HG02840 (cell line): ENCODE measurements around the gene TAP1.

Experiments
- ATAC-seq: cut with Tn5 transposase; IDR thresholded peaks from one replicate; pipeline ENCODE4 v1.9.1; 2021; ENCODE audit warnings: mild to moderate bottlenecking, moderate library complexity, moderate number of reproducible peaks; ENCODE audit not compliant: unreplicated experiment, low FRiP score

The TAP1 gene

DNA sequence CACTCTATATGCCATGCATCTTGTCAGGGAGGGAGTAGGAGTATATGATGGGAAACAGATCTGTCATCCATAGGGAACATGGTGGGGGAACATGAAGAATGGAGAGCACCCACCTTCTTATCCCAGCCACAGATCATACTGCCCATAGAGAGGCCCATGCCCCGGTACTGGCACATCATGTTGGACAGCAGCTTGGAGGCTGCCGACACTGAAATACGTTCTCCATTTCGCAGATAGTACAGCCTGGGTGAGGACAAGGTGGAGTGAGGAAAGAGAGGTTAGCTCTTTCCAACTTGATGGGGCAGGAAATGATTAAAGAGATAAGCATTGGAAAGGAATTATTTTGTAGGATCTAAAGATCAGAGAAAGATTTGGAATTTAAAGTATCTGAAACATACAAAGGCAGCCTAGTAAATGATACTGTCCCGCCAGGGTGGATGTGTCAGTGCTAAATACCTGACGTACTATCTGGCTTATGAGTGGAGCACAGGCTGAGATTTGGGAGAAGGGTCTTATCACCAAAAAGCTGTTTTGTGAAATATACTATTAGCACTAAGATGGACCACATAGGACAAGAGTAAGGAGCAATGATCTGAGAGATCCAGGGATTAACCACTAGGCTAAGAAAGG lies 11.4 kb downstream of the TAP1 start:
- no peak for ATAC-seq

DNA sequence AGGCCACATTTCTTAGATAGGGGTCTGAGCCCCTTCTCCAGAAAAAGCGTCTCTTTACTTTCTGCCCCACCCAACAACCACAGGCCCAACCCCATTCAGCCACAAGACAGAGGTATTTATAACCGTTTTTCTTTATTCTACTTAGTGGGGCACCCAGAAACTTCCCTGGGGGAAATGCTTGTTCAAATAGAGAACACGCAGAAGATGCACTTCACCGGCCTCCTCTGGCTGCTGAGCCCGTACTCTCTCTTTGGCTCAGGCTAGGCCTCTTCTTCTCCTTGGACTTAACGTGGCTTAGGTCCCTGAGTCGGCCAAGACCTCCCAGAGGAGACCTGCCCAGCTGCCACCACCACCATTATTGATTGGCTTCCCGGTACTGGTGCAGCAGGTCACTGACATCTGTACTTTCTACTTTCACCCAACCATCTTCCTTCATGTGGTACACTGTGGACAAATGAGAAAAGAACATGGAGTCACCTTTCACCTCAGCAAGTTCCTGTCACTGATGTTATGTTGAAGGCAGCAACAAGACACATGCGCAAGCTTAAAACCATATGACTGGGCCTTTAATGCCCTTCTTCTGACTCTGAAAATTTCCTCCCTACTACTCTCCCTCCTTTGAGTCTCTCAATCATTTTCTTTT lies 12.8 kb downstream of the TAP1 start:
- no peak for ATAC-seq

DNA sequence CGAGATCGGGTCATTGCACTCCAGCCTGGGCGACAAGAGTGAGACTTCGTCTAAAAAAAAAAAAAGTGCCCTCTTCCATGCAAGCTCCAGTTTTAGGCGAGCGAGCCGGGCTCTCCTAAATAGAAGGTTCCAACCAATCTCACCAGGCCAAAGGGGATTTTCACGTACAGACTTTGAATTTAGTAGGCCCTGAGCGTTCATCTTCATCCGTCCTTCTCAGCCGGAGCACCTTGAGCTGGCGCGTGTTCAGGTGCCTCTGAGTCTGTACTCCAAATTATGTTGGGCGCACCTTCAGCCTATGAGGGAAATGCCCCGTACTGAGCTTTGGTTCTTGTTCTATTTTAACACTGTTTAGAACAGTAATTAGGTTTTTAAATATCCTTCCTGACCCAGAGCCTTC lies 14.1 kb downstream of the TAP1 start:
- no peak for ATAC-seq

DNA sequence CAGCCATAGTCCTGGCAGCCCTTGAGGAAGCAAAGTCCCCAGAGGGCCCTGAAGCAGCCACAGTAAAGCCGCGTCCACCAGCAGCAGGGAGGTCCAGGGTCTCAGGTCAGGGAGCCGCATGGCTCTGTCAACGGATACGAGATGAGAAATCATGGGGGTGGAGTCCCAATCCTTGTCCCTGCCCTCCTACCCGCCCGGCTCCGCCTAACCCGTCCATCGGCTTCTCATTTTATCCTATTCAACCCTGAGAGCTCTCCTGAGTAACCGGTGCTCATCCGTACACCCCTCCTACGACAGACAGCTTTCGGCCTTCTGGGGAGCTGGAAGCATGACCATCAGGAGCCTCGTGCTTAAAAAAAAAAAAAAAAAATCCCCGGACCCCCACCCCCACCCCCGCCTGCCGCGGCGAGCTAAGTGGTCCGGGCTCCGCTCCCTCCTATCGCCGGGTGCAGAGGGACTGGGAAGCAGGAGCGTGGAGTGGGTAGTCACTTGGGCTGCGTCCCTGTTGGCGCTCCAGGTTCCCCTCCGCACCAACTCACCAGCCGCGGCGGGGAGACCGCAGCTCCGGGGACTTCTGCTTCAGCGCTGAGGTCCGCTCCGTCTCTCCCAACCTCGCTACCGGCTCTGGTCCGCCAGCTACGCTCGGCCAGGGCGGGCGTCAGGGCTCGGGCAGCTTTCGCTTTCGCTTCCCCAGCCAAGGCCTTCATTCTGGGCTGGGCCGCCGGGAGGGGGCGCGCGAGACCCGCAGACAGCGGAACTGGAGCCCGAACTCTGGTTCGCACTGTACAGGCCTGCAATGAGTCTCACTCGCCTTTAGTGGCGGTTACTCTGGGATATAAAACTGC lies 15.2 kb downstream of the TAP1 start, which contains the start of gene TAP2:
TAP2 (minus strand) TSS at position 626 of the 845 bp plus-strand sequence; CDS start at position 120, 506 bp downstream.
- ATAC-seq = peak; percentile 74

DNA sequence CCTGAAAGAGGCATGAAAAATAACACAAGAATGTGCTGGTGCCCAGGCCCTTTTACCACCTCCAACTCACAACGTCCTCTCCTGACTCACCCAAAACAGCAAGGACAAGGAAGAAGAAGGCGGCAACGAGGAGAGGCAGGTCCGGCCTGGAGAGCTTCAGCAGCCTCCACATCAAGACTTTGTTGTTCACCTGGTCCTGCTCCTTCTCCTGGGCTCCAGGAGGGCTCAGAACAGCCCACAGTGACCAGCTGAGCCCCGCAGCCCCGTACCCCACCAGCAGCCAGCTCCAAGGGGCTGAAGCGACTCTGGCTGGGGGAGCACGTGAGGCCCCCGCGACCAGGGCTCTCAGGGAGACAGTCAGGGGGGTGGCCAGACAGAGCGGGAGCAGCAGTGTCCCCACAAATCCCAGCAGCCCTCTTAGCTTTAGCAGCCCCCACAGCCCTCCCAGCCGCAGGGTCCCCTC lies 15.8 kb downstream of the TAP1 start:
- no peak for ATAC-seq

DNA sequence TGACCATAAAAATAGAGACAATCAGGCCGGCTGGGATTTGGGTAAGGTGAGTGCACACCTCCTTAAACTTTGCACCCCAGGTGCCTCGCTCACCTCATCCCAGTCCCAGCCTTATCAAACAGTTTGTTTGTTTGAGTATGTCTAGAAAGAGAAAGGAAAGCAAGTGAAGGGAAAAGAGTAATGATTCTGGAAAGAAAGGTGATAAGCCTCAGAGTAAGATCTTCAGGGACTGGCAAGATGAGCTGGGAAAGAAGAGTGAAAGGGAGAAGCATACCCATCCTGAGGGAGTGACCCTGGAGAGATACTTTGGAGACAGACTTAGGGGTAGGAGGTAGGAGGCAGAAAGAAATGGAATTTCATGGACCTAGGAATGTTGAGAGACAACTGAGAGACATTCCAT lies 16.6 kb downstream of the TAP1 start:
- no peak for ATAC-seq

DNA sequence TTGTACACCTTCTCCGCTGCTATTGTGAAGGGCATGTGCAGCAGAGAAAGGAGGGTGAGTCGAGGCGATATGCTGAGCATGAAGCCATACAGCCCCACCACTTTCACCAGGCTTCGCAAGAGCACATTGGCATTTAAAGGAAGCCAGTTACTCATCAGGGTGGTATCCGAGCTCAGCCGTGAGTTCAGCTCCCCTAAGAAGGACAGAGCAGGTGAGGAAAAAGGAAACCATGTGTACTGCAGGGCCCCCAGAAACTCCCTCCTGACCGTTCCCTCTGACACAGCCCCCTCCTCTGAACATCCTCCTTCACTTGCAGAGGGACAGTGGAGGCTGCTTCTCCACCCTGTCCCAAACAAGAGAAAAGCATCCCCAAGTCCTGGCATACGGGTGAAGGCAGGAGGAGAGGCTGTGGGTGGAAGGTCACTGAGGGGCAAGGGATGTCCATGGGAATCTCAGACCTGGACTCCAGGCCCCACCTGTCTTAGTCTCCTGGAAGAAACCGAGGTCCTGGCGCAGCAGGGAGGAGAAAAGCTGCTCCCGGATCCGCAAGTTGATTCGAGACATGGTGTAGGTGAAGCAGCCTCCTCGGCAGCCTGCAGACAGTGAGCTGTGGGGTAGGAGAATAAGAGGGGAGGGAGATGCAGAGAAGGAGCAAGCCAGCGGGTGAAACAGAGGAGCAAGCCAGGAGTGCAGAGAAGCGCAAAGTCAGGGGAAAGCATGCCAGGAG lies 18.2 kb downstream of the TAP1 start:
- ATAC-seq = no peak

DNA sequence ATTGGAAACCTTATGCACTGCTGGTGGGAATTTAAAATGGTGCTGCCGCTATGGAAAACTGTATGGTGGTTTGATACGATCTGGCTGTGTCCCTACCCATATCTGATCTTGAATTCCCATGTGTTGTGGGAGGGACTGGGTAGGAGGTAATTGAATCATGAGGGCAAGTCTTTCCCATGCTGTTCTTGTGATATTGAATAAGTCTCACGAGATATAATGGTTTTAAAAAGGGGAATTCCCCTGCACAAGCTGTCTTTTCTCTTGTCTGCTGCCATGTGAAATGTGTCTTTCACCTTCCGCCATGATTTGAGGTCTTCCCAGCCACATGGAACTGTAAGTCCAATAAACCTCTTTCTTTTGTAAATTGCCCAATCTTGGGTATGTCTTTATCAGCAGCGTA lies 19.8 kb downstream of the TAP1 start:
- ATAC-seq = no peak

DNA sequence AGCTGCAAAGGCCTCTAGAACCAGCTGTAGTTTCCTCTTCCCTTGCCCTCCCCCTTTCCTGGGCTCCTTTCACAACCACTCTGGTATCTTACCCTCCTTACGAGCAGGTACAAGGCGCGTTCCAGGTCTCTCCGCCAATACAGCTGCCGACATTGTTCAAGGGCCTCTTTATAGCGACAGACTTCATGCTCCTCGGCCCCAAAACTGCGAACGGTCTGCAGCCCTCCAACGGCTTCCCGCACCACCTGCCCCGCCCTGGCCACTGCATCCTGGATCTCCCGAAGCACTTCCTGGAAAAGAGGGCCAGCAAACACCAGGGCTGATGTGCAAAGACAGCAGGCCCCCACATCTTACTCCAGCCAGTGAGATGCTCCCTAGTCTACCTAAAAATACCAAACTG lies 21.0 kb downstream of the TAP1 start:
- no peak for ATAC-seq

DNA sequence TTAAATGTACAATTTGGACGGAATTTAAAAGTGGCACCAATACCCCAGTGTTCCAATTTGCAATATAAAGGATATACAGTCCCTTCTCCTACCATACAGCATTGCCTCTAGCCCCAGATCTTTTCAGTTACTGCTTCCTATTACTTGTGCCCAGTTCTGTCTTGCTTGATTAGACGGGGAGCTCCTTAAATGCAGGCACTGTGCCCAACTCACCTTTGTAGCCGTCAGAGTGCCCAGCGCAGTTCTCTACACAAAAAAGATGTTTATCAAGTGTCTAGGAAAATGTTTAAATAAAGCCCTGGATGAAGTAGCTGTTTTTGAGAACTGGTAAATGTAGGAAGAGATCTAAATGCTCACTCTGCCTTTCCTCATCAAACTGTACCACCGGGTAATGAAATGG lies 22.6 kb downstream of the TAP1 start:
- ATAC-seq = no peak

DNA sequence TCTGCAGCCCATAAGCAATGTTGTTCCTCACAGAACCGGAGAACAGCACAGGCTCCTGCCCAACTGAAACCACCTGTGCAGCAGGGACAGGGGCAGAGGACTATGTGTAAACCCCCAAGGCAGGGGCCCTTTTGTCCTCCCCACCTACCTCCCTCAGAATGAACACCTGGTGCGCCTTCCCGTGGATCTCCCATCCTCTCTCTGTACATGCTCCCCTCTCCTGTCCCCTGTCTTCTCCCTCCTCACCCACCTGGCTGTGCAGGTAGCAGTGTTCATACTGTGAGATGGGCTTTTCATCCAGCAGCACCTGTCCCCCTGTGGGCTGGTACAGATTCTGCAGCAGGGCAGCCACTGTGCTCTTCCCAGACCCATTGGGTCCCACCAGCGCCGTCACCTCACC lies 23.5 kb downstream of the TAP1 start:
- ATAC-seq = no peak

DNA sequence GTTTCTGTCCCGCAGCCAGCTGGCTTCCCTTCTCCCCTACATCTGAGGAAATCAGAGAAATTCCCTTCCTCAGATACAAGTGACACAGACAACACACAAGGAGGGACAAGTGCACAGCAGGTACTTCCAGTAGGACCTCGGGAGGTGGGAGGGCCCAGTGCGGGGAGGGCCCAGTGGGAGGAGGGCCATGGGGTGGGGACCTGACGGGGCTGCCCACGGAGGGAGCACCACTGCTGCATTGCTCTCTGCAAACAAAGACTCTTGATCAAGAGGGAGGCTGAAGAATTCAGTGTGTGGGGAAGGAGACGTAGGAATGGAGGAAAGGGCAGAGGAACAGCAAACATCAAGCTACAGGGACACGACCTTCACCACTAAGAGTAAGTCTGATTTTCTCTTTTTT lies 24.0 kb downstream of the TAP1 start:
- ATAC-seq = no peak

DNA sequence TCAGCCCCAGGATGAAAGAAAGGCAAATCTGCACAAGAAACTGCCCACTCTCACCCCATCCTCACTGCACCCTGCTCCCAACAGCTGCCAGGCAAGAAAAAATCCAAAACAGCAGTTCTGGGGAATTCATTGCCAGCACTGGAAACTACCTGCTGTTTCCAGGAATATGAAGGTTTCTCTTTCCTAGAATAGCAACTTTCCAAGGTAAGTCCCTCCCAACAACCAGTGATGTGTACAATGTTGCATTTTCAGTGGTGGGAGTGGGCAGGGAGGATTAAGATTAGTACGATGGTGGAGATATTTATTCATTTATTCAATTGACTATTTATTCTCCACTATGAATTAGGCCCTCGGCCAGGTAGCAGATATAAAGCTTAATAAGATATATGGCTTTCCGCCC lies 26.5 kb downstream of the TAP1 start:
- no peak for ATAC-seq

DNA sequence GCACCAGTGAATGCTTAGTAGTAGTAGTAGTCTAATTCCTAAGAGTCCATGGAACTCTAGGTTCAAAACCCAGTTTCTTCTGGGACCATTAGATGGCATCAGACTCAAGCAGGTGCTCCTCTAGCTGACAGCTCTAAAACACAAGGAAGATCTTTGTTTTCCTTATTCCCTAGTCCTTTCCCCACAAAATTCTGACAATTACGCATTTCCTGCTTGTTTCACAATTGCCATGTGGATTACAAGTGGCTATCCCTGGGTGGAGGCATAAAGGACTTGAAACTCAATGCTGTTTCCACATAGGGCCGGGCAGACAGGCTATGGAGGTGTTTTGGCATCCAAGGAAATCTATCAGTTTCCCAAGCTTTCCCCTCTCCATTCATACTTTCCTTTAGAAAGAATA lies 27.5 kb downstream of the TAP1 start:
- ATAC-seq = no peak

DNA sequence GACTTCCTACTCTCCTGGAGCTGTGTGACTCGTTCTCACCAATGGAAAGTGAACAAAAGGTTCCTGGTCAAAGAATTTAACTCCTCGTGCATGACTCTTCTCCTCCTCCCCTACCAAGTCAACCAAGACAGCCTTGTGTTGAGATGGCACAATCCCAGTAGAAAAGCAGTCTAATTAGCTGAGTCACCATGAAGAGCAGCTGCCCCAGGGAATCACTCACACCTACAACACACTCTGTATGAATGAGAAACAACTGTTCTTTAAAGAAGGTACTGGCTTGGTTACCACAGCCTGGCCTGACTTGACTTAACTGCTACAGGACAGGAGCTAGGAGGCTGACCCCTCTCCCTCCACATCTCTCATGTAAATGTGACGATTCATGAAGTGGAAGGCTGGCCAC lies 33.8 kb downstream of the TAP1 start:
- ATAC-seq = no peak

DNA sequence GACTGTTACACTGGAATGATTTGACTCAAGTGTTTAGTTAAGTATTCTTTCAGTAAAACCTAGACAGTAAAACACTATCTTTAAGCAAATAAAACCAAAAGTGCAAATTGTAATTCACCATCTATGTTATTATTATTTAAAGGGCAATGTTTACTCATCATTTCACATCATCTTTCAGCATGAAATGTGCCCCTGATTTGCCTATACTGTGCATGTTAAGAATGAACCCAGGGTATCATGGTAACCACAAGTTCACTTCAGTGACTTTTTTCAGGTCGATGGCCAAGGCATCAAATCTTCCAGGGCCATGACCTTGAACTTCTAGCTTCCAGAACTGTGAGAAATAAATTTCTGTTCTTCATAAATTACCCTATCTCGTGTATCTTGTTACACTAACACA lies 34.6 kb downstream of the TAP1 start:
- no peak for ATAC-seq

DNA sequence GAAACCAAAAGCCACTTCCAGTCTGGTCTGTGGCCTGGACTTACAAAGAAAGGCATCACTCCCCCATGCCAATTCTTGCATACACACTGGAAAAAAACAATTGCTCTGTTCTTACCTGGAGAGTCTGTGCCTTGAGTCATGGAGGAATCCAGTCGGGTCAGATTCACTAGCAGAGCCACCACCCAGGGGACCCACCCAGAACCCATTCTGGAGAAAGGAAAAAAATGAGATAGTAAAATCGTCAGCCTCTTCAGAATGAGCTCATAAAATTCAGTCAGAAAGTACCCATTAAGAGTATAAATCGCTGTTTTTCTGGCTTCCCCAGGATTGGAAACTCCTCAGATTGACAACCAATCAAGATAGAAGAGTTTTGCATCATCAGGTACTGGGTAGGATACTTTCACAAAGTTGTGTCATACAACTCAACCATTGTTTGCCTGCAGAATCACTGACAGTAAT lies 36.7 kb downstream of the TAP1 start, which contains the start of gene HLA-DOB:
HLA-DOB (minus strand) TSS at position 257 of the 459 bp plus-strand sequence; CDS start at position 206, 51 bp downstream.
- peak; percentile 42 for ATAC-seq

DNA sequence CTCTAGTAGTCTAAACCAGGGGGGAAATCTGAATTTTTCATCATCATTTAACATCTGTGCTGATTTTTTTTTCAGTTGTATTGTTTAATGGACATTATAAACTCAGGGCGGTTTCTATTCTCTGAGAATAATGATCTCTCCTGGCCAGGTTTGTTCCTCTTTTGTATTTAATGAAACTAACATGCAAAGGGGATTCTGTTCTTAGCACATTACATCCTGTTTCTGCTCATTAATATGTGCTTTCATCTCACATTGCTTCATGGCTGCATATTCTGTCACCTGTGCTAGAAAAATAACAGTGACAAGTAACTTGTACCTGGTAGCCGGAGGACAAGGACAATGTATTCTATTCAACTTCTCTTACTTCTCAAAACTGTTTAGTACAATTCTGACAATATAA lies 37.5 kb downstream of the TAP1 start:
- ATAC-seq = peak; percentile 46

DNA sequence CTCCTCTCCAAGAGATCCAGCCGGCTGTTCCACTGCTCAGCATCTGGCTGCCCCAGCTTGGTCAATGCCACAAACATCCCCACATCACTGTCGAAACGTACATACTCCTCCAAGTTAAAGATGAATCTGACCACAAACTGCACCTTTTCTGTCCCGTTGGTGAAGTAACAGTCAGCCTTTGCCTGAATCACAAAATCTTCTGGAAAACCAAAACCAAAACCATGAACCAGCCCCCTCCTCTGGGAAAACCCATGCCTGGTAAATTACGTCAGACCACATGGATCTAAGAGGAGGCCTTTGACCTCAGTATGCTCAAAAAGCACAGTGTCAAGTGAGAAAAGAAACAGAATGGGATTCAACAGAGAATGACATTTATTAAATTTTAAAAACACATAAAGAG lies 38.4 kb downstream of the TAP1 start:
- no peak for ATAC-seq

DNA sequence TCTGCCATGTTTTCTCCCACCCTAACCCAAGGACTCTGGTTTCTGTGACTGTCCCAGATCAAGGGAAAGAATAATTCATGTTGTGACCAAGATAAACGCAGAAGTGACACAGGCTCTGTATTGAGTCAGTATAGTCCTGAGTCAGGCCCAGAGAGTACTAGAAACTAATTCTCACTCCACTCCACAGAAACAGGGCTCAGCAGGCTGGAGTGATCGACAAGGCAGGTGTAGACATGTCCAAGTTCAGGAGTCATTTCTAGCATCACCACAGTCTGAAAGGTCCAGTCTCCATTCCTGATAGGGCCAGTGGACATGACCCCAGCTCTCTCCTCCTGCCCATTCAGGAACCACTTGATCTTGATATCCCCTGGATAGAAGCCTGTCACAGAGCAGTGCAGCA lies 39.4 kb downstream of the TAP1 start:
- ATAC-seq = no peak

DNA sequence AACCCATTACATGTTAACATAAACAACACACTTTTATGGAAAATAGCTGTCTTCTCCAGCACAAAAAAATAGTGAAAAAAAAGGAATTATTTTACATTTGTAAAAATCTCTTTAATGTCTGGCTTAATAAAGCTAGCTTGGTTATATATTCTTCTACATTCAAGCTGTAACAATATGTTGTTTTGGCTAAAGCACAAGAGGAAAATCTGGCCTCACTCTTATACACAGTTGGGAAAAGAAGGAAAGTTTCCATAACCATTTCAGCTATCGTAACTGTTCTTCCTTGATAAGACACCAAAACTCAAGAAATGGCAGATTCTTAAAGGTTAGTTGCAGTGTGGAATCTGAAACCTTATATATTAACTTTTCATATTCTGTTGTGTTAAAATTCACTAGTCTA lies 44.3 kb downstream of the TAP1 start:
- ATAC-seq = no peak
